AG04449 (cell line): ENCODE measurements around the gene HCRTR1.

Source experiments
- CTCF ChIA-PET: fragments of 350-600 bp; formaldehyde crosslinking; extraction: SDS; loops from one replicate; lab custom pipeline; 2021; ENCODE audit warnings: antibody characterized with exemption; lab: Yijun Ruan, JAX
- POLR2A ChIA-PET: fragments of 400-600, 350-600 bp; formaldehyde crosslinking; extraction: SDS; loops from one replicate; lab custom pipeline; 2020; ENCODE audit warnings: antibody characterized with exemption, inconsistent platforms; lab: Yijun Ruan, JAX
- DNase-seq: peaks from one replicate; pipeline ENCODE4 v3.0.0-alpha.2; 2010; ENCODE audit warnings: low read depth, low spot score
- H3K4me3 ChIP-seq: 2 replicates; pipeline ENCODE4 v1.5.1; 2011; ENCODE audit warnings: low read depth, mild to moderate bottlenecking, control low read depth, low read length
- CTCF ChIP-seq: IDR thresholded peaks from one replicate; pipeline ENCODE4 v1.5.1; 2011; ENCODE audit warnings: mild to moderate bottlenecking, moderate library complexity, low read length, control low read depth, inconsistent platforms; ENCODE audit not compliant: insufficient read depth; ENCODE audit errors: missing control alignments

Gene HCRTR1

GRCh38 chr1:31595836-31596736 is 21.4 kb upstream of the HCRTR1 start:
- ChIA-PET POLR2A (no interaction called here), CTCF (interaction anchor here (0.9 to 15.8 kb wide), 10 partner anchors 8 to 202 kb away, joined by 3 to 327 read pairs (median 4); no protein-coding TSS in a partner anchor)
- no peak overlapping the region for H3K4me3 ChIP-seq
- no peak for DNase-seq
- no peak for TF ChIP-seq CTCF

GRCh38 chr1:31596737-31597097 is 20.8 kb upstream of the HCRTR1 start:
- TF ChIP-seq CTCF, result no peak
- POLR2A ChIA-PET, result no interaction called here
- CTCF ChIA-PET, result interaction anchor here (0.9 to 15.8 kb wide), 11 partner anchors 8 to 202 kb away, joined by 3 to 327 read pairs (median 4); no protein-coding TSS in a partner anchor
- H3K4me3 ChIP-seq, result no peak overlapping the region
- DNase-seq, result no peak

GRCh38 chr1:31598980-31599379 is 18.5 kb upstream of the HCRTR1 start:
- no peak for DNase-seq
- TF ChIP-seq CTCF, result no peak
- H3K4me3 ChIP-seq, result no peak overlapping the region
- CTCF ChIA-PET, result interaction anchor here (1.0 to 15.8 kb wide), 3 partner anchors 11 to 32 kb away, joined by 4 to 327 read pairs (median 24); no protein-coding TSS in a partner anchor
- POLR2A ChIA-PET, result no interaction called here

- H3K4me3 ChIP-seq, result no peak overlapping the region
- ChIA-PET CTCF (interaction anchor here (0.8 to 12.9 kb wide), 5 partner anchors 9 to 416 kb away, joined by 3 to 118 read pairs (median 3); no protein-coding TSS in a partner anchor), POLR2A (no interaction called here)
- DNase-seq, result no peak
- TF ChIP-seq CTCF, result no peak
Measured at GRCh38 chr1:31600641-31601040, 16.8 kb upstream of the HCRTR1 start.

- no peak for TF ChIP-seq CTCF
- no peak overlapping the region for H3K4me3 ChIP-seq
- ChIA-PET POLR2A (no interaction called here), CTCF (interaction anchor here (0.7 to 12.9 kb wide), 3 partner anchors 11 to 143 kb away, joined by 3 to 118 read pairs (median 4); no protein-coding TSS in a partner anchor)
- DNase-seq, result no peak
Measured at GRCh38 chr1:31602081-31602480, 15.4 kb upstream of the HCRTR1 start.

GRCh38 chr1:31605908-31606427 is 11.5 kb upstream of the HCRTR1 start:
- ChIA-PET CTCF (interaction anchor here (1.8 to 12.9 kb wide), 4 partner anchors 11 to 57 kb away, joined by 6 to 118 read pairs (median 36); partner anchors contain the start of gene HCRTR1), POLR2A (no interaction called here)
- no peak for DNase-seq
- no peak overlapping the region for H3K4me3 ChIP-seq
- TF ChIP-seq CTCF, result no peak
